K562 (cell line): ENCODE results near the gene SPON1. TPM values are rescaled to one million over a fixed set of nuclear protein-coding genes. Genes with fewer than 3 reads are reported as not detected.
A peak's percentile ranks its signal among the peaks of the same experiment; 100 is the strongest.

Source experiments
- ATAC-seq: fragments of 200-7000 bp; cut with Tn5 transposase; 3 replicates; pipeline ENCODE4 v1.9.1; 2020; ENCODE audit warnings: moderate library complexity
- BruUV-seq: library from RNA; stranded (reverse); fragments of 400-500 nt; replicated peaks from 2 replicates; lab custom pipeline; 2021; lab: Mats Ljungman, UMichigan
- CTCF ChIA-PET: fragments of 300-600 bp; formaldehyde crosslinking; extraction: SDS; loops from one replicate; lab custom pipeline; 2021; ENCODE audit warnings: low intra/inter-chr PET ratio; lab: Yijun Ruan, JAX
- POLR2A ChIA-PET: fragments of 300-600, 350-650 bp; sonication (Branson Sonifier 250); formaldehyde crosslinking; extraction: SDS; loops from one replicate; lab custom pipeline; 2021; ENCODE audit warnings: antibody characterized with exemption, inconsistent platforms; lab: Yijun Ruan, JAX
- DNase-seq, 4 experiments: peaks; one replicate each; pipeline versions ENCODE4 v3.0.0 to v3.0.0-alpha.2; 2011 to 2018; ENCODE audit warnings: low spot score in 3 of 4, mixed read lengths in 3 of 4; ENCODE audit errors: extremely low read depth in 1 of 4
- FAIRE-seq: peaks from 2 replicates; lab custom pipeline; 2011; peaks lifted over from hg19 to GRCh38; lab: Jason Lieb, UNC
- H2AFZ ChIP-seq: 2 replicates; pipeline ENCODE4 v1.6.0; 2011; ENCODE audit warnings: low read depth, low read length, control low read depth, inconsistent platforms
- H3K27ac ChIP-seq: fragments of 200-600 bp; 3 replicates; pipeline ENCODE4 v1.8.0; 2011; ENCODE audit warnings: low read depth, mild to moderate bottlenecking, control low read depth, inconsistent platforms, low read length, moderate library complexity, mixed read lengths; ENCODE audit errors: extremely low read depth
- H3K27me3 ChIP-seq, 2 experiments: fragments of 300-600 bp in 1 of 2; 2 replicates in 1 of 2; 3 replicates in 1 of 2; pipeline versions ENCODE4 v1.6.0 to v1.8.0; 2011; ENCODE audit warnings: inconsistent platforms in 2 of 2, low read length in 2 of 2, mild to moderate bottlenecking in 1 of 2, mixed read lengths in 1 of 2, moderate library complexity in 1 of 2; ENCODE audit not compliant: control insufficient read depth in 2 of 2, insufficient read depth in 2 of 2
- H3K36me3 ChIP-seq: fragments of 300-600 bp; 3 replicates; pipeline ENCODE4 v1.8.0; 2011; ENCODE audit warnings: mild to moderate bottlenecking, low read length, inconsistent platforms; ENCODE audit not compliant: control insufficient read depth, insufficient read depth
- H3K4me1 ChIP-seq, 2 experiments: fragments of 200-600 bp in 1 of 2; replicated peaks in 1 of 2; 2 replicates in 1 of 2; 3 replicates in 1 of 2; pipeline versions ENCODE4 v1.5.1 to v1.8.0; 2011; ENCODE audit warnings: inconsistent platforms in 2 of 2, low read length in 2 of 2, mild to moderate bottlenecking in 1 of 2, mixed read lengths in 1 of 2, moderate library complexity in 1 of 2; ENCODE audit not compliant: control insufficient read depth in 2 of 2, insufficient read depth in 2 of 2
- H3K4me2 ChIP-seq: 2 replicates; pipeline ENCODE4 v1.6.1; 2011; ENCODE audit warnings: low read length, control low read depth, inconsistent platforms, mixed read lengths; ENCODE audit not compliant: insufficient read depth
- H3K4me3 ChIP-seq: fragments of 200-600 bp; sonication (generic), shearing (Covaris generic); 2 replicates; pipeline ENCODE4 v1.5.1; 2016; ENCODE audit warnings: control low read depth, inconsistent platforms
- H3K79me2 ChIP-seq: fragments of 200-600 bp; 3 replicates; pipeline ENCODE4 v1.8.0; 2011; ENCODE audit warnings: low read length, inconsistent platforms; ENCODE audit not compliant: control insufficient read depth, insufficient read depth
- H3K9ac ChIP-seq, 2 experiments: 2 replicates each; pipeline versions ENCODE4 v1.6.0 to v1.6.1; 2011; ENCODE audit warnings: low read depth in 2 of 2, low read length in 2 of 2, control low read depth in 1 of 2, inconsistent platforms in 1 of 2, mild to moderate bottlenecking in 1 of 2, mixed read lengths in 1 of 2; ENCODE audit not compliant: insufficient read depth in 1 of 2
- H3K9me1 ChIP-seq: one replicate; pipeline ENCODE4 v1.6.0; 2011; ENCODE audit warnings: inconsistent platforms, mild to moderate bottlenecking, low read length, moderate library complexity; ENCODE audit not compliant: control insufficient read depth, insufficient read depth
- H3K9me3 ChIP-seq: replicated peaks from 2 replicates; pipeline ENCODE4 v1.5.1; 2011; ENCODE audit warnings: low read depth, low read length, inconsistent platforms; ENCODE audit not compliant: control insufficient read depth, insufficient read depth
- H4K20me1 ChIP-seq: replicated peaks from 2 replicates; pipeline ENCODE4 v1.6.1; 2011; ENCODE audit warnings: low read length, inconsistent platforms, mixed read lengths; ENCODE audit not compliant: control insufficient read depth, insufficient read depth
- CREB3 ChIP-seq: fragments of 450-650 bp; conservative IDR thresholded peaks from 2 replicates; pipeline ENCODE4 v1.6.1; 2016; ENCODE audit warnings: missing genetic modification characterization, low read depth, mild to moderate bottlenecking, missing compliant biosample characterization, moderate library complexity
- FUS ChIP-seq: fragments of 200-400 bp; formaldehyde crosslinking; optimal IDR thresholded peaks from 2 replicates; pipeline ENCODE3; 2017; ENCODE audit warnings: low read depth, low read length
- HINFP ChIP-seq: fragments of 450-650 bp; conservative IDR thresholded peaks from 2 replicates; pipeline ENCODE4 v1.6.1; 2016; ENCODE audit warnings: missing genetic modification characterization, low read depth, mild to moderate bottlenecking, control low read depth, missing compliant biosample characterization
- NFRKB ChIP-seq: fragments of 450-650 bp; IDR thresholded peaks from 2 replicates; pipeline ENCODE4 v1.6.1; 2016; ENCODE audit warnings: low read depth
- NUFIP1 ChIP-seq: fragments of 450-650 bp; IDR thresholded peaks from 2 replicates; pipeline ENCODE4 v1.6.1; 2018; ENCODE audit not compliant: partially characterized antibody
- POU5F1 ChIP-seq: fragments of 150-350 bp; IDR thresholded peaks from 2 replicates; pipeline ENCODE4 v1.6.1; 2014; ENCODE audit warnings: borderline replicate concordance, low read length, low read depth, mild to moderate bottlenecking; ENCODE audit not compliant: partially characterized antibody
- RBM25 ChIP-seq: fragments of 200-400 bp; formaldehyde crosslinking; IDR thresholded peaks from 2 replicates; pipeline ENCODE4 v1.6.1; 2018; ENCODE audit warnings: low read length, low read depth, moderate library complexity; ENCODE audit not compliant: severe bottlenecking
- REST ChIP-seq, 2 experiments: fragments of 450-650 bp; formaldehyde crosslinking in 1 of 2; IDR thresholded peaks; 2 replicates each; pipeline versions ENCODE4 v1.4.0 to v1.6.1; 2014 to 2020; ENCODE audit warnings: mild to moderate bottlenecking in 2 of 2, borderline replicate concordance in 1 of 2, low read depth in 1 of 2
- ZNF224 ChIP-seq: sonication (generic); formaldehyde crosslinking; IDR thresholded peaks from 2 replicates; pipeline ENCODE4 v1.8.0; 2022; ENCODE audit warnings: mild to moderate bottlenecking, missing genetic modification reagents
- ZNF561 ChIP-seq: fragments of 450-650 bp; formaldehyde crosslinking; conservative IDR thresholded peaks from 2 replicates; pipeline ENCODE4 v1.4.0; 2020; ENCODE audit warnings: mild to moderate bottlenecking, moderate library complexity
- WGBS: fragments of 100-300 bp; shearing (Covaris generic); methylation state at CpG from one replicate; pipeline ENCODE4 v1.1.6; 2016; ENCODE audit warnings: low coverage, mixed read lengths; ENCODE audit not compliant: insufficient coverage; ENCODE audit errors: missing lambda C conversion rate; 5-methylcytosine and 5-hydroxymethylcytosine counted together
- in situ Hi-C: fragments of 300-500 bp; cut with MboI; formaldehyde crosslinking; loops from 4 replicates; pipeline ENCODE4 v1.15.0; 2018; ENCODE audit warnings: inconsistent platforms, mixed read lengths
- intact Hi-C: fragments of 100-400 bp; cut with micrococcal nuclease; formaldehyde crosslinking; loops from 2 replicates; pipeline ENCODE4 v1.14.2; 2022
- polyA plus RNA-seq, 8 experiments: library from polyadenylated mRNA; depleted of rRNA in 4 of 8; stranded (reverse) in 5 of 8; unstranded in 3 of 8; fragments of >200 nt; fragmentation: Nextera tagmentation in 2 of 8; fragmentation: Illumina TruSeq in 1 of 8; extraction: Ambion mirVana in 2 of 8; extraction: Trizol in 1 of 8; gene quantifications; 2 replicates each; pipeline versions ENCODE4 v1.2.1 to v1.2.3, GENCODE V29; 2011 to 2014; ENCODE audit warnings: inconsistent platforms in 1 of 8, missing spikeins in 1 of 8
- total RNA-seq, 7 experiments: library from RNA; depleted of rRNA in 6 of 7; stranded (reverse); fragments of >200 nt in 6 of 7; fragmentation: Illumina TruSeq in 2 of 7; extraction: Trizol in 2 of 7; gene quantifications; 2 replicates each; pipeline versions ENCODE4 v1.2.1 to v1.2.3, GENCODE V29; 2011 to 2021; ENCODE audit warnings: low replicate concordance in 1 of 7

The SPON1 gene
- total and polyA plus RNA-seq, 9 of the 15 experiments (the other 6 are each of a cell fraction or from before 2014, with no cell fraction given): 0.04 to 0.06 TPM; not detected in 7

- H3K79me2 ChIP-seq: peaks cover 29% of the 10 kb centered on the region
- DNase-seq: peak; percentile 36 to 74 (median 59)
- CTCF ChIA-PET: interaction anchor here (1.1 to 2.3 kb wide), 3 partner anchors 118 to 155 kb away, joined by 4 to 15 read pairs (median 12); no protein-coding TSS in a partner anchor
- TF ChIP-seq FUS: no peak
- no peak for TF ChIP-seq RBM25
- TF ChIP-seq POU5F1: no peak
- TF ChIP-seq HINFP (tag): no peak
- TF ChIP-seq REST (IDR thresholded peaks at IDR 0.05; ENCODE audit: borderline replicate concordance): peak; percentile 75; the same call in 1 of the 2 replicates
- TF ChIP-seq REST (CRISPR knock-in tag; IDR thresholded peaks at IDR 0.05; ENCODE audit: low read depth): no peak
- TF ChIP-seq NFRKB: no peak
- no peak for TF ChIP-seq ZNF224 (CRISPR knock-in tag)
- no peak for TF ChIP-seq ZNF561 (CRISPR knock-in tag)
- TF ChIP-seq CREB3 (tag): no peak
- TF ChIP-seq NUFIP1: no peak
These were observed 338.3 kb downstream of the SPON1 start for GRCh38 chr11:14300661-14301304.

More at GRCh38 chr11:14300661-14301304, 338.3 kb downstream of the SPON1 start:
- Histone ChIP-seq H3K9me1 (no peaks in the 10 kb centered on the region), H4K20me1 (peaks cover 6% of the 10 kb centered on the region; the same call in 1 of the 2 replicates), H3K4me1 (no peaks in the 10 kb centered on the region; a peak in 1 of 5 replicates), H3K9ac (no peak overlapping the region), H3K4me3 (no peak overlapping the region), H3K27ac (no peak overlapping the region), H3K9me3 (no peaks in the 10 kb centered on the region), H3K4me2 (no peak overlapping the region), H3K27me3 (no peaks in the 10 kb centered on the region), H2AFZ (no peak overlapping the region), H3K36me3 (no peaks in the 10 kb centered on the region)
- in situ Hi-C loops (loop anchor here (10.0 kb wide), 2 partner anchors 114 to 154 kb away; no protein-coding TSS in a partner anchor), intact Hi-C loops (loop anchor here (1.0 to 2.0 kb wide), 2 partner anchors 119 to 154 kb away; no protein-coding TSS in a partner anchor)
- 28% methylated on average over 6 of the region's 6 CpGs for WGBS
- no TSS peak for BruUV-seq
- ATAC-seq (peak; percentile 98), FAIRE-seq (peak; percentile 84)
- POLR2A ChIA-PET: interaction anchor here (0.6 to 1.7 kb wide), 2 partner anchors 154 to 748 kb away, joined by 3 to 13 read pairs; no protein-coding TSS in a partner anchor
